Neural cell (in vitro differentiated cells): ENCODE data around the gene IL12RB2. TPM values are rescaled to one million over a fixed set of nuclear protein-coding genes. Genes with fewer than 3 reads are reported as not detected.

Source experiments
- H2AFZ ChIP-seq: fragments of 200-600, 300-800 bp; sonication (generic), shearing (Covaris generic); 2 replicates; pipeline ENCODE4 v1.6.0; 2014; ENCODE audit warnings: low read depth, mild to moderate bottlenecking, antibody characterized with exemption, low read length, moderate library complexity
- H3F3A ChIP-seq: fragments of 200-600 bp; shearing (Covaris generic); 2 replicates; pipeline ENCODE4 v1.6.1; 2016; ENCODE audit warnings: mild to moderate bottlenecking, moderate library complexity, mixed read lengths, antibody characterized with exemption, low read length; ENCODE audit not compliant: insufficient read depth, poor library complexity, severe bottlenecking
- H3K27ac ChIP-seq: fragments of 200-600, 300-800 bp; sonication (generic), shearing (Covaris generic); 2 replicates; pipeline ENCODE4 v1.5.1; 2014; ENCODE audit warnings: mild to moderate bottlenecking, low read length, moderate library complexity
- H3K27me3 ChIP-seq: fragments of 300-800, 200-600 bp; sonication (generic), shearing (Covaris generic); 2 replicates; pipeline ENCODE4 v1.6.0; 2014; ENCODE audit warnings: mild to moderate bottlenecking, low read depth, low read length, moderate library complexity; ENCODE audit not compliant: insufficient read depth
- H3K36me3 ChIP-seq: fragments of 300-800, 200-600 bp; sonication (generic), shearing (Covaris generic); 2 replicates; pipeline ENCODE4 v1.5.1; 2014; ENCODE audit warnings: mild to moderate bottlenecking, antibody characterized with exemption, low read length, moderate library complexity; ENCODE audit not compliant: insufficient read depth
- H3K4me2 ChIP-seq: fragments of 300-800, 200-600 bp; sonication (generic), shearing (Covaris generic); 2 replicates; pipeline ENCODE4 v1.6.0; 2014; ENCODE audit warnings: mild to moderate bottlenecking, low read length
- H3K4me3 ChIP-seq: fragments of 300-800, 200-600 bp; sonication (generic), shearing (Covaris generic); 2 replicates; pipeline ENCODE4 v1.5.1; 2014; ENCODE audit warnings: mild to moderate bottlenecking, low read length, moderate library complexity
- H3K79me2 ChIP-seq: fragments of 200-600 bp; shearing (Covaris generic); replicated peaks from 2 replicates; pipeline ENCODE4 v1.6.0; 2014; ENCODE audit warnings: mild to moderate bottlenecking, low read length, moderate library complexity; ENCODE audit not compliant: insufficient read depth
- H3K9ac ChIP-seq: fragments of 300-800, 200-600 bp; sonication (generic), shearing (Covaris generic); 2 replicates; pipeline ENCODE4 v1.6.1; 2016; ENCODE audit warnings: mild to moderate bottlenecking, low read length, mixed read lengths
- H3K9me2 ChIP-seq: fragments of 200-600 bp; shearing (Covaris generic); 2 replicates; pipeline ENCODE4 v1.6.1; 2016; ENCODE audit warnings: mild to moderate bottlenecking, low read length, mixed read lengths; ENCODE audit not compliant: insufficient read depth
- H3K9me3 ChIP-seq: fragments of 200-600, 300-800 bp; sonication (generic), shearing (Covaris generic); 2 replicates; pipeline ENCODE4 v1.6.1; 2016; ENCODE audit warnings: mild to moderate bottlenecking, mixed run types, low read length, moderate library complexity, mixed read lengths
- H4K20me1 ChIP-seq: fragments of 200-600 bp; shearing (Covaris generic); 2 replicates; pipeline ENCODE4 v1.6.1; 2016; ENCODE audit warnings: mild to moderate bottlenecking, mixed run types; ENCODE audit not compliant: insufficient read depth
- EP300 ChIP-seq: fragments of 450-650 bp; conservative IDR thresholded peaks from 2 replicates; pipeline ENCODE4 v1.6.1; 2014; ENCODE audit warnings: antibody characterized with exemption, mild to moderate bottlenecking, moderate library complexity; ENCODE audit not compliant: poor library complexity, severe bottlenecking
- EZH2 ChIP-seq: fragments of 200-600, 300-800 bp; shearing (Covaris generic), sonication (generic); IDR thresholded peaks from 2 replicates; pipeline ENCODE4 v1.6.1; 2014; ENCODE audit warnings: antibody characterized with exemption, low read length, borderline replicate concordance, mild to moderate bottlenecking; ENCODE audit not compliant: insufficient read depth, poor library complexity, severe bottlenecking
- MXI1 ChIP-seq: fragments of 450-650 bp; conservative IDR thresholded peaks from 2 replicates; pipeline ENCODE4 v1.6.1; 2014; ENCODE audit warnings: antibody characterized with exemption, mild to moderate bottlenecking; ENCODE audit not compliant: poor library complexity, severe bottlenecking
- POLR2AphosphoS5 ChIP-seq: IDR thresholded peaks from 2 replicates; pipeline ENCODE4 v1.6.1; 2012
- RAD21 ChIP-seq: fragments of 450-650 bp; conservative IDR thresholded peaks from 2 replicates; pipeline ENCODE4 v1.6.1; 2014; ENCODE audit warnings: antibody characterized with exemption, mild to moderate bottlenecking, moderate library complexity
- SMC3 ChIP-seq: fragments of 450-650 bp; conservative IDR thresholded peaks from 2 replicates; pipeline ENCODE4 v1.6.1; 2014; ENCODE audit warnings: antibody characterized with exemption, mild to moderate bottlenecking, moderate library complexity; ENCODE audit not compliant: poor library complexity
- TAF1 ChIP-seq: IDR thresholded peaks from 2 replicates; pipeline ENCODE4 v1.6.1; 2012; ENCODE audit warnings: low read depth
- polyA plus RNA-seq: library from polyadenylated mRNA; depleted of rRNA; stranded (reverse); fragments of >200 nt; gene quantifications from 2 replicates; pipeline ENCODE4 v1.2.3, GENCODE V29; 2014
- TF ChIP-seq, protein P1 (sequence below): IDR thresholded peaks from 2 replicates; pipeline ENCODE4 v1.6.1; 2012; ENCODE audit warnings: borderline replicate concordance
- TF ChIP-seq, protein P2 (sequence below): fragments of 450-650 bp; IDR thresholded peaks from 2 replicates; pipeline ENCODE4 v1.5.1; 2014; ENCODE audit warnings: antibody characterized with exemption, mild to moderate bottlenecking, moderate library complexity; ENCODE audit not compliant: poor library complexity, severe bottlenecking

IL12RB2 gene
- polyA plus RNA-seq, 1 donor from 2014 or later, result not detected

DNA sequence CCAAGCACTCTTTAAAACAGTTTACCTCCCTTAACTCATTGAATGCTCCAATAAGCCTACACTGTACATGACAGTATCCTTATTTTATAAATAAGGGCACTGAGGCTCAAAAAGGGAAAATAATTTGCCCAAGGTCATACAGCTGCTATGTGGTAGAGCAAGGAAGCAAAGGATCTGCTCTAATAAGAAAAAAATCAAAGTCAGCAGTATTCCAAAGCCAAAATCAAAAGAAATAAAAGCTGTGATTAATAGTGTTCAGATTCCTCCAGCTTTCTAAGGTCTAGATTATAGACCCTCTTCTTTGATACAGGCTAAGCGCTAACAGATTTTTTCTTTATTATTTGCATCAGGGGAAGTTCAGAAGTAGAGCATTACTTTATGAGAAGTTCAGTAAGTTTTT is 39.3 kb downstream of the IL12RB2 start:
- Histone ChIP-seq H3K4me2 (no peak overlapping the region), H4K20me1 (no peaks in the 10 kb centered on the region), H3K9me2 (no peaks in the 10 kb centered on the region), H3K9ac (no peak overlapping the region), H3K27me3 (no peaks in the 10 kb centered on the region), H3K36me3 (no peaks in the 10 kb centered on the region), H3K4me3 (no peak overlapping the region), H3K79me2 (no peaks in the 10 kb centered on the region), H3F3A (no peaks in the 10 kb centered on the region), H2AFZ (no peak overlapping the region), H3K27ac (no peak overlapping the region), H3K9me3 (no peaks in the 10 kb centered on the region)
- TF ChIP-seq EZH2 (no peak), RAD21 (no peak), MXI1 (no peak), POLR2AphosphoS5 (no peak), EP300 (no peak), TAF1 (no peak), SMC3 (no peak)
- TF ChIP-seq, protein P1, sequence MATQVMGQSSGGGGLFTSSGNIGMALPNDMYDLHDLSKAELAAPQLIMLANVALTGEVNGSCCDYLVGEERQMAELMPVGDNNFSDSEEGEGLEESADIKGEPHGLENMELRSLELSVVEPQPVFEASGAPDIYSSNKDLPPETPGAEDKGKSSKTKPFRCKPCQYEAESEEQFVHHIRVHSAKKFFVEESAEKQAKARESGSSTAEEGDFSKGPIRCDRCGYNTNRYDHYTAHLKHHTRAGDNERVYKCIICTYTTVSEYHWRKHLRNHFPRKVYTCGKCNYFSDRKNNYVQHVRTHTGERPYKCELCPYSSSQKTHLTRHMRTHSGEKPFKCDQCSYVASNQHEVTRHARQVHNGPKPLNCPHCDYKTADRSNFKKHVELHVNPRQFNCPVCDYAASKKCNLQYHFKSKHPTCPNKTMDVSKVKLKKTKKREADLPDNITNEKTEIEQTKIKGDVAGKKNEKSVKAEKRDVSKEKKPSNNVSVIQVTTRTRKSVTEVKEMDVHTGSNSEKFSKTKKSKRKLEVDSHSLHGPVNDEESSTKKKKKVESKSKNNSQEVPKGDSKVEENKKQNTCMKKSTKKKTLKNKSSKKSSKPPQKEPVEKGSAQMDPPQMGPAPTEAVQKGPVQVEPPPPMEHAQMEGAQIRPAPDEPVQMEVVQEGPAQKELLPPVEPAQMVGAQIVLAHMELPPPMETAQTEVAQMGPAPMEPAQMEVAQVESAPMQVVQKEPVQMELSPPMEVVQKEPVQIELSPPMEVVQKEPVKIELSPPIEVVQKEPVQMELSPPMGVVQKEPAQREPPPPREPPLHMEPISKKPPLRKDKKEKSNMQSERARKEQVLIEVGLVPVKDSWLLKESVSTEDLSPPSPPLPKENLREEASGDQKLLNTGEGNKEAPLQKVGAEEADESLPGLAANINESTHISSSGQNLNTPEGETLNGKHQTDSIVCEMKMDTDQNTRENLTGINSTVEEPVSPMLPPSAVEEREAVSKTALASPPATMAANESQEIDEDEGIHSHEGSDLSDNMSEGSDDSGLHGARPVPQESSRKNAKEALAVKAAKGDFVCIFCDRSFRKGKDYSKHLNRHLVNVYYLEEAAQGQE, result no peak
- TF ChIP-seq, protein P2, sequence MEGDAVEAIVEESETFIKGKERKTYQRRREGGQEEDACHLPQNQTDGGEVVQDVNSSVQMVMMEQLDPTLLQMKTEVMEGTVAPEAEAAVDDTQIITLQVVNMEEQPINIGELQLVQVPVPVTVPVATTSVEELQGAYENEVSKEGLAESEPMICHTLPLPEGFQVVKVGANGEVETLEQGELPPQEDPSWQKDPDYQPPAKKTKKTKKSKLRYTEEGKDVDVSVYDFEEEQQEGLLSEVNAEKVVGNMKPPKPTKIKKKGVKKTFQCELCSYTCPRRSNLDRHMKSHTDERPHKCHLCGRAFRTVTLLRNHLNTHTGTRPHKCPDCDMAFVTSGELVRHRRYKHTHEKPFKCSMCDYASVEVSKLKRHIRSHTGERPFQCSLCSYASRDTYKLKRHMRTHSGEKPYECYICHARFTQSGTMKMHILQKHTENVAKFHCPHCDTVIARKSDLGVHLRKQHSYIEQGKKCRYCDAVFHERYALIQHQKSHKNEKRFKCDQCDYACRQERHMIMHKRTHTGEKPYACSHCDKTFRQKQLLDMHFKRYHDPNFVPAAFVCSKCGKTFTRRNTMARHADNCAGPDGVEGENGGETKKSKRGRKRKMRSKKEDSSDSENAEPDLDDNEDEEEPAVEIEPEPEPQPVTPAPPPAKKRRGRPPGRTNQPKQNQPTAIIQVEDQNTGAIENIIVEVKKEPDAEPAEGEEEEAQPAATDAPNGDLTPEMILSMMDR, result no peak

DNA sequence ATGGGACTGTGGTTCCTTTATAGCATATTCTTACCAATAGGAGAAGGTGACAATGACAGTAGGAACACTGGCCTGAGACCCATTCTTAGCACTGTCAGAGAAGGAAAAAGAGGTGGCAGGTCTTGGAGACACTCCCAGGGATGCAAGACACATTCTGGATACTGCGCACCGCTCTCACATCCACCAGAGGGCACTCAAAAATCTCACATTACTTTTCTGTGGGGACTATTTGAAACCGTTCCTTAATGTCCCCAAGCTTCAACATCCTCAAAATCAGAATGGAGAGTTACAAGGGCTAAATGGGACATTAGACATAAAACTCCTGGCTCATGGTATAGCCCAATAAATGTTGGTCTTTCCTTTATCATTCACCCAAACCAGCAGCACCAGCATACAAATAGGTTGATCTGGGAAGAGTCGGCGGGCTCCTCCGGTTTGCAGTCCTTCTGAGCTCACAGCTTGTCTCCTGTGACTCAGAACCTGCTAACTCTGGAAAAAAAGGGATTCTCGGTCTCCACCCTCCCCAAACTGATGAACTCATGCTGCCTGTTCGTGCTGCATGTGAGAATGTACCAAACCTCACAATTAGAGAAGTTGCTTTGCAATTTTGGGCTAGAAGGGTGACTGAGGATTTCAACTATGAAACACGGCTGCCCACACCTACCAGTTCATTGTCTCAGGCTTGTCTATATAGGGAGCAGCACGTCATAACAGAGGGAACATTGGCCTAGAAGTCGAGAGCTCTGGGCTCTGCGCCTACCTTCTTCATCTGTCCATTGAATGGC is 40.2 kb downstream of the IL12RB2 start:
- H3F3A ChIP-seq, result no peaks in the 10 kb centered on the region
- no peak overlapping the region for H2AFZ ChIP-seq
- H3K4me2 ChIP-seq, result no peak overlapping the region
- H3K9me2 ChIP-seq, result no peaks in the 10 kb centered on the region
- no peaks in the 10 kb centered on the region for H3K27me3 ChIP-seq
- no peak overlapping the region for H3K9ac ChIP-seq
- no peaks in the 10 kb centered on the region for H3K9me3 ChIP-seq
- H3K27ac ChIP-seq, result no peak overlapping the region
- no peak overlapping the region for H3K4me3 ChIP-seq
- H4K20me1 ChIP-seq, result no peaks in the 10 kb centered on the region
- peak; percentile 69 for TF ChIP-seq RAD21
- no peak for TF ChIP-seq MXI1
- peak; percentile 81 for TF ChIP-seq SMC3
- TF ChIP-seq, protein P2, result peak; percentile 70
- H3K79me2 ChIP-seq, result no peaks in the 10 kb centered on the region
- no peaks in the 10 kb centered on the region for H3K36me3 ChIP-seq
